HepG2 (cell line): ENCODE results near the gene CADM1. TPM values are rescaled to one million over a fixed set of nuclear protein-coding genes. Genes with fewer than 3 reads are reported as not detected.
A peak's percentile ranks its signal among the peaks of the same experiment; 100 is the strongest.

ENCODE experiments used
- CHD4 ChIP-seq: fragments of 200-600 bp; sonication (generic); IDR thresholded peaks from 2 replicates; pipeline ENCODE4 v1.7.0; 2017; ENCODE audit warnings: mild to moderate bottlenecking, low read length, borderline replicate concordance
- FOXA3 ChIP-seq: IDR thresholded peaks from 2 replicates; pipeline ENCODE4 v1.6.1; 2016; ENCODE audit warnings: missing genetic modification reagents, missing compliant biosample characterization
- FOXK2 ChIP-seq: fragments of 450-650 bp; IDR thresholded peaks from 2 replicates; pipeline ENCODE4 v1.6.1; 2016
- KDM5B ChIP-seq: sonication (generic); formaldehyde crosslinking; IDR thresholded peaks from 2 replicates; pipeline ENCODE4 v1.4.0; 2020; ENCODE audit warnings: missing genetic modification reagents, mild to moderate bottlenecking, borderline replicate concordance
- KLF9 ChIP-seq: IDR thresholded peaks from 2 replicates; pipeline ENCODE4 v1.6.1; 2016; ENCODE audit warnings: low read depth
- MED1 ChIP-seq: sonication (generic); formaldehyde crosslinking; IDR thresholded peaks from 2 replicates; pipeline ENCODE4 v1.4.0; 2020; ENCODE audit warnings: missing genetic modification reagents
- REXO4 ChIP-seq: sonication (generic); formaldehyde crosslinking; IDR thresholded peaks from 2 replicates; pipeline ENCODE4 v1.8.0; 2022; ENCODE audit warnings: missing genetic modification reagents, mild to moderate bottlenecking, borderline replicate concordance
- RXRB ChIP-seq: IDR thresholded peaks from 2 replicates; pipeline ENCODE4 v1.6.1; 2016; ENCODE audit warnings: borderline replicate concordance, missing genetic modification reagents, missing compliant biosample characterization
- TEAD3 ChIP-seq: optimal IDR thresholded peaks from 2 replicates; pipeline ENCODE3; 2016; ENCODE audit warnings: borderline replicate concordance
- ZBTB44 ChIP-seq: sonication (generic); formaldehyde crosslinking; IDR thresholded peaks from 2 replicates; pipeline ENCODE4 v1.4.0; 2020; ENCODE audit warnings: missing genetic modification reagents
- ZNF136 ChIP-seq: sonication (generic); formaldehyde crosslinking; IDR thresholded peaks from 2 replicates; pipeline ENCODE4 v1.8.1; 2022; ENCODE audit warnings: low read depth, mild to moderate bottlenecking, moderate library complexity, missing genetic modification reagents
- ZNF256 ChIP-seq: sonication (generic); formaldehyde crosslinking; conservative IDR thresholded peaks from 2 replicates; pipeline ENCODE4 v1.4.0; 2020; ENCODE audit warnings: missing genetic modification reagents
- ZNF292 ChIP-seq: sonication (generic); formaldehyde crosslinking; IDR thresholded peaks from 2 replicates; pipeline ENCODE4 v1.8.1; 2022; ENCODE audit warnings: mild to moderate bottlenecking, low read depth, missing genetic modification reagents, borderline replicate concordance
- ZNF333 ChIP-seq: sonication (generic); formaldehyde crosslinking; IDR thresholded peaks from 2 replicates; pipeline ENCODE4 v1.4.0; 2020; ENCODE audit warnings: mild to moderate bottlenecking, missing genetic modification reagents, borderline replicate concordance
- ZNF550 ChIP-seq: sonication (generic); formaldehyde crosslinking; IDR thresholded peaks from 2 replicates; pipeline ENCODE4 v1.4.0; 2020; ENCODE audit warnings: mild to moderate bottlenecking, missing genetic modification reagents, borderline replicate concordance
- ZNF75D ChIP-seq: sonication (generic); formaldehyde crosslinking; IDR thresholded peaks from 2 replicates; pipeline ENCODE4 v1.8.1; 2023; ENCODE audit warnings: missing genetic modification reagents, mild to moderate bottlenecking, borderline replicate concordance
- ZNF761 ChIP-seq: sonication (generic); formaldehyde crosslinking; conservative IDR thresholded peaks from 2 replicates; pipeline ENCODE4 v1.4.0; 2020; ENCODE audit warnings: mild to moderate bottlenecking, missing genetic modification reagents
- polyA plus RNA-seq, 8 experiments: library from polyadenylated mRNA; depleted of rRNA in 3 of 8; stranded (reverse) in 7 of 8; unstranded in 1 of 8; fragments of >200 nt; fragmentation: Illumina TruSeq in 4 of 8; extraction: Trizol in 4 of 8; gene quantifications; 2 replicates each; pipeline versions ENCODE4 v1.2.1 to v1.2.3, GENCODE V29; 2011 to 2016; ENCODE audit warnings: low read depth in 4 of 8, missing spikeins in 1 of 8, mixed read lengths in 1 of 8; ENCODE audit not compliant: insufficient read depth in 1 of 8
- total RNA-seq, 5 experiments: library from RNA; depleted of rRNA; stranded (reverse); fragments of >200 nt; fragmentation: Illumina TruSeq; extraction: Trizol; gene quantifications; 2 replicates each; pipeline ENCODE4 v1.2.3, GENCODE V29; 2016; ENCODE audit warnings: low read depth in 1 of 5
- TF ChIP-seq, protein P1 (sequence below): sonication (generic); formaldehyde crosslinking; IDR thresholded peaks from 2 replicates; pipeline ENCODE4 v1.5.0; 2020; ENCODE audit warnings: mild to moderate bottlenecking, missing genetic modification reagents, borderline replicate concordance
- TF ChIP-seq, protein P2 (sequence below), 2 experiments: IDR thresholded peaks; 2 replicates each; pipeline ENCODE4 v1.6.1; 2011 to 2012; ENCODE audit warnings: low read length in 2 of 2, borderline replicate concordance in 1 of 2, low read depth in 1 of 2, mild to moderate bottlenecking in 1 of 2, moderate library complexity in 1 of 2
- TF ChIP-seq, protein P3 (sequence below): sonication (generic); formaldehyde crosslinking; IDR thresholded peaks from 2 replicates; pipeline ENCODE4 v1.8.0; 2023; ENCODE audit warnings: mild to moderate bottlenecking, missing genetic modification reagents

The CADM1 gene
- total and polyA plus RNA-seq, 2 of the 13 experiments (the other 11 are each of a cell fraction or from before 2014, with no cell fraction given), result 71.3 to 122 TPM

GRCh38 chr11:115409691-115410220 lies 94.5 kb downstream of the CADM1 start (continued):
- TF ChIP-seq ZNF550 (no peak), ZBTB44 (CRISPR knock-in tag) (no peak; the same call in 1 of the 2 replicates), FOXK2 (peak; percentile 67; the same call in 1 of the 2 replicates), TEAD3 (CRISPR knock-in tag) (peak; percentile 64), REXO4 (CRISPR knock-in tag) (no peak), KLF9 (CRISPR knock-in tag) (peak; percentile 20; the same call in 1 of the 2 replicates), ZNF761 (CRISPR knock-in tag) (no peak), ZNF75D (no peak), FOXA3 (CRISPR knock-in tag) (peak; percentile 99), RXRB (CRISPR knock-in tag) (peak; percentile 84), ZNF256 (no peak), ZNF292 (no peak), CHD4 (0 out of 2 replicates have a peak, but pooled peaks have one; percentile 62), ZNF333 (CRISPR knock-in tag) (no peak), MED1 (CRISPR knock-in tag) (peak; percentile 56; the same call in 1 of the 2 replicates), ZNF136 (CRISPR knock-in tag) (no peak), KDM5B (CRISPR knock-in tag) (no peak)
- TF ChIP-seq, protein P1, sequence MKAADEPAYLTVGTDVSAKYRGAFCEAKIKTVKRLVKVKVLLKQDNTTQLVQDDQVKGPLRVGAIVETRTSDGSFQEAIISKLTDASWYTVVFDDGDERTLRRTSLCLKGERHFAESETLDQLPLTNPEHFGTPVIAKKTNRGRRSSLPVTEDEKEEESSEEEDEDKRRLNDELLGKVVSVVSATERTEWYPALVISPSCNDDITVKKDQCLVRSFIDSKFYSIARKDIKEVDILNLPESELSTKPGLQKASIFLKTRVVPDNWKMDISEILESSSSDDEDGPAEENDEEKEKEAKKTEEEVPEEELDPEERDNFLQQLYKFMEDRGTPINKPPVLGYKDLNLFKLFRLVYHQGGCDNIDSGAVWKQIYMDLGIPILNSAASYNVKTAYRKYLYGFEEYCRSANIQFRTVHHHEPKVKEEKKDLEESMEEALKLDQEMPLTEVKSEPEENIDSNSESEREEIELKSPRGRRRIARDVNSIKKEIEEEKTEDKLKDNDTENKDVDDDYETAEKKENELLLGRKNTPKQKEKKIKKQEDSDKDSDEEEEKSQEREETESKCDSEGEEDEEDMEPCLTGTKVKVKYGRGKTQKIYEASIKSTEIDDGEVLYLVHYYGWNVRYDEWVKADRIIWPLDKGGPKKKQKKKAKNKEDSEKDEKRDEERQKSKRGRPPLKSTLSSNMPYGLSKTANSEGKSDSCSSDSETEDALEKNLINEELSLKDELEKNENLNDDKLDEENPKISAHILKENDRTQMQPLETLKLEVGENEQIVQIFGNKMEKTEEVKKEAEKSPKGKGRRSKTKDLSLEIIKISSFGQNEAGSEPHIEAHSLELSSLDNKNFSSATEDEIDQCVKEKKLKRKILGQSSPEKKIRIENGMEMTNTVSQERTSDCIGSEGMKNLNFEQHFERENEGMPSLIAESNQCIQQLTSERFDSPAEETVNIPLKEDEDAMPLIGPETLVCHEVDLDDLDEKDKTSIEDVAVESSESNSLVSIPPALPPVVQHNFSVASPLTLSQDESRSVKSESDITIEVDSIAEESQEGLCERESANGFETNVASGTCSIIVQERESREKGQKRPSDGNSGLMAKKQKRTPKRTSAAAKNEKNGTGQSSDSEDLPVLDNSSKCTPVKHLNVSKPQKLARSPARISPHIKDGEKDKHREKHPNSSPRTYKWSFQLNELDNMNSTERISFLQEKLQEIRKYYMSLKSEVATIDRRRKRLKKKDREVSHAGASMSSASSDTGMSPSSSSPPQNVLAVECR, result peak; percentile 39; the same call in 1 of the 2 replicates
- TF ChIP-seq, protein P2, sequence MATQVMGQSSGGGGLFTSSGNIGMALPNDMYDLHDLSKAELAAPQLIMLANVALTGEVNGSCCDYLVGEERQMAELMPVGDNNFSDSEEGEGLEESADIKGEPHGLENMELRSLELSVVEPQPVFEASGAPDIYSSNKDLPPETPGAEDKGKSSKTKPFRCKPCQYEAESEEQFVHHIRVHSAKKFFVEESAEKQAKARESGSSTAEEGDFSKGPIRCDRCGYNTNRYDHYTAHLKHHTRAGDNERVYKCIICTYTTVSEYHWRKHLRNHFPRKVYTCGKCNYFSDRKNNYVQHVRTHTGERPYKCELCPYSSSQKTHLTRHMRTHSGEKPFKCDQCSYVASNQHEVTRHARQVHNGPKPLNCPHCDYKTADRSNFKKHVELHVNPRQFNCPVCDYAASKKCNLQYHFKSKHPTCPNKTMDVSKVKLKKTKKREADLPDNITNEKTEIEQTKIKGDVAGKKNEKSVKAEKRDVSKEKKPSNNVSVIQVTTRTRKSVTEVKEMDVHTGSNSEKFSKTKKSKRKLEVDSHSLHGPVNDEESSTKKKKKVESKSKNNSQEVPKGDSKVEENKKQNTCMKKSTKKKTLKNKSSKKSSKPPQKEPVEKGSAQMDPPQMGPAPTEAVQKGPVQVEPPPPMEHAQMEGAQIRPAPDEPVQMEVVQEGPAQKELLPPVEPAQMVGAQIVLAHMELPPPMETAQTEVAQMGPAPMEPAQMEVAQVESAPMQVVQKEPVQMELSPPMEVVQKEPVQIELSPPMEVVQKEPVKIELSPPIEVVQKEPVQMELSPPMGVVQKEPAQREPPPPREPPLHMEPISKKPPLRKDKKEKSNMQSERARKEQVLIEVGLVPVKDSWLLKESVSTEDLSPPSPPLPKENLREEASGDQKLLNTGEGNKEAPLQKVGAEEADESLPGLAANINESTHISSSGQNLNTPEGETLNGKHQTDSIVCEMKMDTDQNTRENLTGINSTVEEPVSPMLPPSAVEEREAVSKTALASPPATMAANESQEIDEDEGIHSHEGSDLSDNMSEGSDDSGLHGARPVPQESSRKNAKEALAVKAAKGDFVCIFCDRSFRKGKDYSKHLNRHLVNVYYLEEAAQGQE (IDR thresholded peaks at IDR 0.05; ENCODE audit: borderline replicate concordance in 1 of 2, low read depth in 1 of 2, low read length in 2 of 2), result peak in 1 of 2 experiments; percentile 32; a peak in 1 of 4 replicates
- TF ChIP-seq, protein P3, sequence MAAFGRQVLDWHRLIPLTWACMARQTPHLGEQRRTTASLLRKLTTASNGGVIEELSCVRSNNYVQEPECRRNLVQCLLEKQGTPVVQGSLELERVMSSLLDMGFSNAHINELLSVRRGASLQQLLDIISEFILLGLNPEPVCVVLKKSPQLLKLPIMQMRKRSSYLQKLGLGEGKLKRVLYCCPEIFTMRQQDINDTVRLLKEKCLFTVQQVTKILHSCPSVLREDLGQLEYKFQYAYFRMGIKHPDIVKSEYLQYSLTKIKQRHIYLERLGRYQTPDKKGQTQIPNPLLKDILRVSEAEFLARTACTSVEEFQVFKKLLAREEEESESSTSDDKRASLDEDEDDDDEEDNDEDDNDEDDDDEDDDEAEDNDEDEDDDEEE (CRISPR knock-in tag), result no peak
